ENCODE data around the gene PSMG4. TPM values are rescaled to one million over a fixed set of nuclear protein-coding genes. Genes with fewer than 3 reads are reported as not detected.

Gene PSMG4
- total and polyA plus RNA-seq, 2 of the 8 experiments (the other 6 are each of a cell fraction or from before 2014, with no cell fraction given): 40.6 to 113 TPM

GRCh38 chr6:3273707-3274521 lies 15.2 kb downstream of the PSMG4 start (continued):
- TF ChIP-seq CHD7 (IDR thresholded peaks at IDR 0.05; ENCODE audit: insufficient replicate concordance, low read length): no peak

Measured in H1 (cell line).